NOMO-1 treated with DMSO at 0.1 percent for 48 hours (cell line): ENCODE measurements around the gene CMTM5.
"Not testable (repeated sequence)": the region's sequence is repeated elsewhere in the genome, so short reads cannot be mapped to it uniquely, and the experiment has no call there.

ENCODE experiments used
- DNase-seq: peaks from one replicate; lab custom pipeline; 2025; ENCODE audit not compliant: unreplicated experiment; lab: John Stamatoyannopoulos, UW

Gene CMTM5

DNA sequence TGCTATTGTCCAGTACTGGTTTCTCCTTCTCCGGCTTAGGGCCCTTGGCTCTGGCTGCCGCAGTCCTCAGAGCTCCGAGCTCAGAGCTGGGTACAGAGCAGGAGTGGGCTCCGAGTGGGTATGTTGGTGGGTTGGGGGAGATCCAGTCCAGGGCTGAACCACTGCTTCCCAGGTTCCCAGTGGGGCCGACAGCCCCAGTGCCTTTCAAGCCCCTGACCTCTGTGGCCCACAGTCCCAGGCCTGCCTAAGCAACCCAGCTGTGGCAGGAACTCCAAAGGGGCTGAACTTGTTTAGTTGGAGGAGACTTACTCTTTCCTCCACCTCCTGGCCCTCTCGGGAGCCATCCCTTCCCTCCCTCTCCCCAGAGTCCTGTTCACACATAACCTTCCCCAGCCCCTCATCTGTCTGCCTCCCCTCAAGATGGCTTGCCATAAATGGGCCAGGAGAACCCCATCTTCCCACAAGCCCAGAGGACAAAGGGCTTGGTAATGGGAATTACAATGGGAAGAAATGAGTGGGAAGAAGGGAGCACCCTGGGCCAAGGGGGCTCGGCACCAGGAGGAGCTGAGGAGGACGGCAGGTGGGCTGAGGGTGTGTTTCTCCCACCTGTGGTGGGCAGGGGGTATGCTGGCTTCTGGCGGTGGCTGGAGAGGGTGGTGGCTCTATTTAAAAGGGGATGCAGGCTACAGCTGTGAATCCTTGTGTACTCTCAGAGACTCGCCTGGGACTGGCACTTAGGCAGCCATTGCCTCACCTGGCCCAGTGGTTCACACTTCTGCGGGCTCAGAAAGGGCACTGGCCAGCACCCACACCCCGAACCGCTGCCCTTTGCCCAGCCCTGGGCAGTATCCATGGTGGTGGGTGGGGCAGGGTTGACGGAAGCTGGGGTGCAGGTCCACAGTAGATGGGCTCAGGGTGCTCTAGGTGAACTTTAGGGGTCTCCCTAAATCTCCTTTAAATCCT lies 35.0 kb downstream of the CMTM5 start:
- DNase-seq = no peak

GRCh38 chr14:23413681-23414080 lies 36.8 kb downstream of the CMTM5 start:
- DNase-seq = no peak

- DNase-seq = no peak
These were observed 37.4 kb downstream of the CMTM5 start for GRCh38 chr14:23414254-23414653.

DNA sequence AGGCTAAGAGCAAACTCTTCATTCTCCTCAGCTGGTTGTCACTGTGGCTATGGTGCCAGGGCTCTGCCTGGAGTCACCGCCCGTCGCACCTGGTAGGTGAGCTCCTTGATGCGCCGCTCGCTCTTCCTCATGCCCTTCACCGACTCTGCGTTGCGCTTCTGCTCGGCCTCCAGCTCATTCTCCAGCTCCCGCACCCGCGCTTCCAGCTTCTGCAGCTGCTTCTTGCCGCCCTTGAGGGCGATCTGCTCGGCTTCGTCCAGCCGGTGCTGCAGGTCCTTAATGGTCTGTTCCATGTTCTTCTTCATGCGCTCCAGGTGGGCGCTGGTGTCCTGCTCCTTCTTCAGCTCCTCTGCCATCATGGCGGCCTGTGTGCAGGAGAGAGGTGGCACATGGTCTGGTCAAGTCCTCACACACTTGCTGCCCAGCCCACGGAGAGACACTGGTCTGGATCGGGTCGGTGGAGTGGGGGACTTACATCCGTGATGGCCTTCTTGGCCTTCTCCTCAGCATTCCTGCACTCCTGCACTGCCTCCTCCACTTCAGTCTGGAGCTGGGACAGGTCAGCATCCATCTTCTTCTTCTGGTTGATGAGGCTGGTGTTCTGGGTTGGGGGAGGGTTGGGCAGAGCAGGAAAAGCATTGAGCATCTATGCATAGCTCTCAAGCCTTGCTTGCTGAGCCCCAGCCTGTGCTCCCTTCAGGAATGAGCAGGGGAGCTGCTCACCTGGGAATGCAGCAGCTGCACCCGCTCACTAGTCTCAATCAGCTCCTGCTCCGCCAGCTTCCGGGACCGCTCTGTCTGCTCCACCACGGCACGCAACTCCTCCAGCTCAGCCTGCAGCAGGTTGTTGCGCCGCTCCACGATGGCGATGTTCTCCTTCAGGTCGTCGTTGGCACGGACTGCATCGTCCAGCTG lies 38.3 kb downstream of the CMTM5 start:
- DNase-seq = no peak

- DNase-seq = no peak
These were observed 39.3 kb downstream of the CMTM5 start for GRCh38 chr14:23415821-23416778.

GRCh38 chr14:23416801-23417200 lies 40.0 kb downstream of the CMTM5 start:
- no peak for DNase-seq

GRCh38 chr14:23417269-23417668 lies 40.4 kb downstream of the CMTM5 start:
- DNase-seq = not testable (repeated sequence)

DNA sequence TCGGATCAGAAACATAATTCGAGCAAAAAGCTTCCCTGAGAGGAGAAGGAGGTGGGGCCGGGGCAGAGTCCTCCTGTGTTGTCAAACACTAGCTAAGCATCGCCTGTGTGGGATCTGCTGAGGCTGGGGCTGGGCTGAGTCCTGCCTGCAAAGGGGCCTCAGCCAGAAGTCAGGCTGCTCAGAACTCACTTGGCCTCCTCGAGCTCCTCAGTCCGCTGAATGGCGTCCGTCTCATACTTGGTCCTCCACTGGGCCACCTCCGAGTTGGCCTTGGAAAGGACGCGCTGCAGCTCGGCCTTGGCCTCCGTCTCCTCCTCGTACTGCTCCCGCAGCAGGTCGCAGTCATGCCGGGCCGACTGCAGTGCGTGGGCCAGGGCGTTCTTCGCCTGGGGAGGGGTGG lies 41.2 kb downstream of the CMTM5 start:
- DNase-seq = no peak

DNA sequence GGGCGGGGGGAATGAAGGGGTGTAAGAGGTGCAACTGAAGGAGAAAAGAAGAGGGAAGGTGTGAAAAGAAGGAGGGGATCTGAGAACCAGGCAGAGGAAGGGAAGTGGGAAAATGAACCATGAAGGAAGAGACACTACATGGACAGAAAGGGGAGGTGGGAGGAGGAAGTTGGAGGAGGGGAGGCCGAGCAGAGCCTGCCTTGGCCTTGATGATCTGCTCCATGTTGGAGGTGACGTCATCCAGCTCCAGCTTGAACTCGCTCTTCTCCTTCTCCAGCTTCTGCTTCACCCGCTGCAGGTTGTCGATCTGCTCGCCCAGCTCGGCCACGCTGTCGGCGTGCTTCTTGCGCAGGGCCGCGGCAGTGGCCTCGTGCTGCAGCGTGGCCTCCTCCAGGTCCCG lies 42.8 kb downstream of the CMTM5 start:
- not testable (repeated sequence) for DNase-seq

- DNase-seq = no peak
These were observed 44.7 kb downstream of the CMTM5 start for GRCh38 chr14:23421594-23421993.

- DNase-seq = no peak
These were observed 46.8 kb downstream of the CMTM5 start for GRCh38 chr14:23423657-23424056.

- no peak for DNase-seq
These were observed 48.3 kb downstream of the CMTM5 start for GRCh38 chr14:23425169-23425568.

DNA sequence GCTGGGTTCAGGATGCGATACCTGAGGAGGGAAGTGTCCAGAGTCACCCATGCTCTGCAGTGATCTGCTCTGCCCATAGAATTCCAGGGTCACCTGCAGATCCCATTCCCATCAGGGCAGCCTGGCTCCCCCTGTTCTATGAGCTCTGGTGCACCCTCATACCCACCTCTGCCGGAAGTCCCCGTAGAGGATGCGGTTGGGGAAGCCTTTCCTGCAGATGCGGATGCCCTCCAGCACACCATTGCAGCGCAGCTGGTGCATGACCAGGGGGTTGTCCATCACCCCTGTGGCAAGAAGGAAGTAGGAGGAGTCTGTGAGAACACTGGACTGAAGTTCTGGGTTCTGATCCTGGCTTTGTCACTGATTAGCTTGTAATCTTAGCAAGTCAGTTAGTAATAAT lies 49.0 kb downstream of the CMTM5 start:
- not testable (repeated sequence) for DNase-seq

GRCh38 chr14:23428686-23429495 lies 52.0 kb downstream of the CMTM5 start:
- no peak for DNase-seq
